Measurements from ENCODE around the gene ARG1. TPM values are rescaled to one million over a fixed set of nuclear protein-coding genes. Genes with fewer than 3 reads are reported as not detected.

The ARG1 gene
- total and polyA plus RNA-seq, 2 experiments from 2014 or later, result 0.50 TPM; not detected in 1

DNA sequence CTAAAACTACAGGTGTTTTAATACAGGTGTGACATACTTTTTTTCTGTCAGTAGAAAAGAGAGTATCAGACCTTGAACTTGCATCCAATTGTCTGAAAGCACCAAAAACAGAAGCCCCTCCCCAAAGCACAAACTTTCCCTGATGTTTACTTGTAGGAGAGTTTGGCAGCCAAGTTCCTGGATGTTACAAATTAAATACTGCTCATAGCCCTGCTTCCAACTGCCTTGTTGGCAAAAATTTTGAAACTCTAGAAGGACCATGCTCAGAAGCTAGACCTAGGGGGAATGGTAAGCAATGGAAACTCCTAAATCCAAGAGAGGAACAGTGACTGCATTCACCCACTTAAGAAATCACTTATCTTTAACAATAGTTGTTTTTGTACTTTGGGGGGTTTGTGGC lies 17.0 kb upstream of the ARG1 start:
- TF ChIP-seq, protein P1, sequence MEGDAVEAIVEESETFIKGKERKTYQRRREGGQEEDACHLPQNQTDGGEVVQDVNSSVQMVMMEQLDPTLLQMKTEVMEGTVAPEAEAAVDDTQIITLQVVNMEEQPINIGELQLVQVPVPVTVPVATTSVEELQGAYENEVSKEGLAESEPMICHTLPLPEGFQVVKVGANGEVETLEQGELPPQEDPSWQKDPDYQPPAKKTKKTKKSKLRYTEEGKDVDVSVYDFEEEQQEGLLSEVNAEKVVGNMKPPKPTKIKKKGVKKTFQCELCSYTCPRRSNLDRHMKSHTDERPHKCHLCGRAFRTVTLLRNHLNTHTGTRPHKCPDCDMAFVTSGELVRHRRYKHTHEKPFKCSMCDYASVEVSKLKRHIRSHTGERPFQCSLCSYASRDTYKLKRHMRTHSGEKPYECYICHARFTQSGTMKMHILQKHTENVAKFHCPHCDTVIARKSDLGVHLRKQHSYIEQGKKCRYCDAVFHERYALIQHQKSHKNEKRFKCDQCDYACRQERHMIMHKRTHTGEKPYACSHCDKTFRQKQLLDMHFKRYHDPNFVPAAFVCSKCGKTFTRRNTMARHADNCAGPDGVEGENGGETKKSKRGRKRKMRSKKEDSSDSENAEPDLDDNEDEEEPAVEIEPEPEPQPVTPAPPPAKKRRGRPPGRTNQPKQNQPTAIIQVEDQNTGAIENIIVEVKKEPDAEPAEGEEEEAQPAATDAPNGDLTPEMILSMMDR (IDR thresholded peaks at IDR 0.05; ENCODE audit: low read depth, low read length), result no peak
- no peaks in the 10 kb centered on the region for H3K9me3 ChIP-seq (ENCODE audit: low read depth)
- H3K36me3 ChIP-seq, result no peaks in the 10 kb centered on the region
- H3K4me1 ChIP-seq (ENCODE audit: low read depth), result no peaks in the 10 kb centered on the region
- no peak for DNase-seq (ENCODE audit: low read depth in 1 of 2, low spot score in 1 of 2)
- H3K27ac ChIP-seq, result no peak overlapping the region
- no peak overlapping the region for H3K4me3 ChIP-seq
- no peaks in the 10 kb centered on the region for H3K27me3 ChIP-seq

DNA sequence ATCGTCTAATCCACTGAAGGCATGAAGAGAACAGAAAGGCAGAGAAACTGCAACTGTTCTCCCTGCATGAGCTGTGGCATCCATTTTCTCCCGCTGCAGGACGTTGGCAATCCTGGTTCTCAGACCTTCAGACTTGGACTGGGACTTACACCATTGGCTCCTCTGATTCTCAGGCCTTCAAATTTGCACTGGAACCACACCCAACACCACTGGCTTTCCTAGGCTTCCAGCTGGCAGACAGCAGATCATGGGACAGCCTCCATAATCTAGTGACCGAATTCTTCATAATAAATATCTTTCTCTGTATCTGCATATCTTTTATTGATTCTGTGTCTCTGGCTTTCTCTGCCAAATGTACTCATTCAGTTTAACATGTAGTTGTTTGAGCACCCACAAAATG lies 14.1 kb upstream of the ARG1 start:
- Histone ChIP-seq H3K9me3 (ENCODE audit: low read depth) (no peaks in the 10 kb centered on the region), H3K4me1 (ENCODE audit: low read depth) (no peaks in the 10 kb centered on the region), H3K27me3 (no peaks in the 10 kb centered on the region), H3K4me3 (no peak overlapping the region), H3K27ac (no peak overlapping the region), H3K36me3 (no peaks in the 10 kb centered on the region)
- TF ChIP-seq, protein P1 (IDR thresholded peaks at IDR 0.05; ENCODE audit: low read depth, low read length), result no peak
- DNase-seq (ENCODE audit: low read depth in 1 of 2, low spot score in 1 of 2), result no peak

DNA sequence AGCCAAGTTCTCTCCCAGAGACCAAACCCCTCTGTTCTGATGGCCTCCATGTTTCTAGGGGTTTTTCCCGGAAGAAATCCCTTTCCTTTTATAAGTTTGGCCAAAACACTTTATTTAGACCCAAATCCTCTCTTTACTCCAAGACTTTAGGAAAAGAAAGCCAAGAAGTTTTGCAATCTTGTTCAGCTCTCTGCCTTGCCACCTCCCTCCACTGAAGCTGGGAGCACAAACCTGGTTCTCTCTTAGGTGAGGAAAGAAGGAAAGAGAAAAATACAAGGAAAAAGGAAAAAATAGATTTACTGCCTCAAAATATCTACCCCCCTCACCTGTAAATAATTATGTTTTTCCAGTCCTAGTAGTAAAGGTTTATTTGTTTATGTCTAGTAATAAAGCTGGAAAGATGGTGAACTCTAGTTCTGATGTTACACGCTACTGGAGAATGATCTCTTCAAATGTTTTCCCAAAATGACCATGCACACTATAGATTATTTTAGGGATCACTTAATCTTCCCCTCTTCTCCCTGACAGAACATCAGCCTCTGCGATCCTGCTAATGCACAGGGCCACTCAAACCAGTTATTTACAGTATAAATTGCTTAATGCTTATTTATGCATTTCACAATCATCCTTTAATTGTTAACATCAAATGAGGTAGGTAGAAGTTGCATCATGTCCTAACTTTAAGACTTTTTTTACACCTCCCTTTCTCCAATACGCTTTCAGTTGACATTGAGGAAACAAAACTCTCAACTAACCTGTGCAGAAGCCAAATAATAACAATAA lies 10.9 kb upstream of the ARG1 start:
- Histone ChIP-seq H3K4me3 (no peak overlapping the region), H3K27ac (no peak overlapping the region), H3K27me3 (no peaks in the 10 kb centered on the region), H3K4me1 (ENCODE audit: low read depth) (no peaks in the 10 kb centered on the region), H3K9me3 (ENCODE audit: low read depth) (no peaks in the 10 kb centered on the region), H3K36me3 (no peaks in the 10 kb centered on the region)
- TF ChIP-seq, protein P1 (IDR thresholded peaks at IDR 0.05; ENCODE audit: low read depth, low read length), result no peak
- DNase-seq (ENCODE audit: low read depth in 1 of 2, low spot score in 1 of 2), result no peak

DNA sequence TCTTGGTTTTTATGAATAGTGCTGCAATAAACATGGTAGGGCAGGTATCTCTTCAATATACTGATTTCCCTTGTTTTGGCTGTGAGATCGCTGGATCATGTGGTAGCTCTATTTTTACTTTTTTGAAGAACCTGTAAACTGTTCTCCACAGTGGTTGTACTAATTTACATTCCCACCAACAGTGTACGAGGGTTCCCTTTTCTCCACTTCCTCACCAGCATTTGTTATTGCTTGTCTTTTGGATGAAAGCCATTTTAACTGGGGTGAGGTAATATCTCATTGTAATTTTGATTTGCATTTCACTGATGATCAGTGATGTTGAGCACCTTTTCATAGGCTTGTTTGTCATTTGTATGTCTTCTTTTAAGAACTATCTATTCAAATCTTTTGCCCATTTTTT lies 8.0 kb upstream of the ARG1 start:
- TF ChIP-seq, protein P1 (IDR thresholded peaks at IDR 0.05; ENCODE audit: low read depth, low read length), result no peak
- H3K27me3 ChIP-seq, result no peaks in the 10 kb centered on the region
- H3K9me3 ChIP-seq (ENCODE audit: low read depth), result no peaks in the 10 kb centered on the region
- no peak overlapping the region for H3K4me3 ChIP-seq
- no peak for DNase-seq (ENCODE audit: low read depth in 1 of 2, low spot score in 1 of 2)
- H3K36me3 ChIP-seq, result no peaks in the 10 kb centered on the region
- H3K27ac ChIP-seq, result no peak overlapping the region
- no peaks in the 10 kb centered on the region for H3K4me1 ChIP-seq (ENCODE audit: low read depth)

DNA sequence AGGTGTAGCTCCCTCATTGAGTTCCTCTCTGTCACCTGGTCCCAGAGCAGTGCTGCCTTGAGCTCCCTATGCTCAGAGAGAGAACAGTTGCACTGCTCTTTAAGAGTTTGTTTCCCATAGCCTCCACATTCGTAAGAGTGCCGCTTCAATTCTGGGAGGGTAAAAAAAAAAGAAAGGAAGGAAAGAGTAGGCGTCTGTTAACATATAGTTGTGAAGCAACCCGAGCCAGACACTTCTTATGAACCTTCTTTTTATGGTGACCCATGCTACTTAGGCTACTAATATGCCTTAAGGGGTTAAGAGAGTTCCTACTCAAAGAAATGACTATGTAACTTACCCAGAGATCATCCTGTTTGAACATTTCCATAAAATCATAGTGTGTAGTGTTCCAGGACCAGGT lies 4.3 kb upstream of the ARG1 start:
- Histone ChIP-seq H3K27me3 (no peaks in the 10 kb centered on the region), H3K9me3 (ENCODE audit: low read depth) (no peaks in the 10 kb centered on the region), H3K4me1 (ENCODE audit: low read depth) (no peaks in the 10 kb centered on the region), H3K36me3 (no peaks in the 10 kb centered on the region), H3K27ac (no peak overlapping the region), H3K4me3 (no peak overlapping the region)
- DNase-seq (ENCODE audit: low read depth in 1 of 2, low spot score in 1 of 2), result no peak
- TF ChIP-seq, protein P1 (IDR thresholded peaks at IDR 0.05; ENCODE audit: low read depth, low read length), result no peak
